H1 (cell line): ENCODE data around the gene DMBX1. TPM values are rescaled to one million over a fixed set of nuclear protein-coding genes. Genes with fewer than 3 reads are reported as not detected.

Experiments used
- CTCF ChIA-PET: fragments of 300-600 bp; sonication (Branson Sonifier 250); formaldehyde crosslinking; loops from one replicate; lab custom pipeline; 2021; ENCODE audit not compliant: partially characterized antibody; lab: Charles Lee
- POLR2A ChIA-PET: fragments of 300-600 bp; sonication (Branson Sonifier 250); formaldehyde crosslinking; loops from one replicate; lab custom pipeline; 2021; ENCODE audit warnings: inconsistent platforms; ENCODE audit not compliant: partially characterized antibody; lab: Charles Lee
- DNase-seq, 2 experiments: peaks; one replicate each; pipeline versions ENCODE4 v3.0.0 to v3.0.0-alpha.2; 2010 to 2022; ENCODE audit warnings: low spot score in 2 of 2, low read depth in 1 of 2, mixed read lengths in 1 of 2
- FAIRE-seq: peaks from 2 replicates; lab custom pipeline; 2011; peaks lifted over from hg19 to GRCh38; lab: Jason Lieb, UNC
- H2AFZ ChIP-seq: 2 replicates; pipeline ENCODE4 v1.8.1; 2012; ENCODE audit warnings: low read length, inconsistent platforms
- H2AK5ac ChIP-seq: 2 replicates; pipeline ENCODE4 v1.6.1; 2013; ENCODE audit warnings: low read depth, low read length
- H2BK120ac ChIP-seq: replicated peaks from 2 replicates; pipeline ENCODE3; 2013; ENCODE audit warnings: low read depth, low read length, inconsistent platforms
- H2BK12ac ChIP-seq: 2 replicates; pipeline ENCODE4 v1.6.1; 2013; ENCODE audit warnings: low read depth, low read length
- H2BK15ac ChIP-seq: 2 replicates; pipeline ENCODE4 v1.6.1; 2013; ENCODE audit warnings: low read length
- H2BK20ac ChIP-seq: 2 replicates; pipeline ENCODE4 v1.6.1; 2013; ENCODE audit warnings: low read length
- H2BK5ac ChIP-seq: 2 replicates; pipeline ENCODE4 v1.6.1; 2013; ENCODE audit warnings: low read depth, low read length
- H3K14ac ChIP-seq: 2 replicates; pipeline ENCODE4 v1.6.1; 2013; ENCODE audit warnings: inconsistent platforms; ENCODE audit not compliant: insufficient read length
- H3K18ac ChIP-seq: 2 replicates; pipeline ENCODE4 v1.6.1; 2013; ENCODE audit warnings: low read length; ENCODE audit errors: extremely low read depth
- H3K23ac ChIP-seq: 2 replicates; pipeline ENCODE4 v1.6.1; 2013; ENCODE audit warnings: inconsistent platforms; ENCODE audit not compliant: insufficient read length
- H3K23me2 ChIP-seq: 2 replicates; pipeline ENCODE4 v1.6.1; 2013; ENCODE audit warnings: low read depth, low read length
- H3K27ac ChIP-seq: 2 replicates; pipeline ENCODE4 v1.6.1; 2011; ENCODE audit warnings: low read depth, low read length, inconsistent platforms
- H3K27me3 ChIP-seq, 4 experiments: replicated peaks in 1 of 4; 1 replicate in 1 of 4; 2 replicates in 3 of 4; pipeline versions ENCODE4 v1.6.1 to v1.8.1; 2011 to 2013; ENCODE audit warnings: low read length in 3 of 4, mild to moderate bottlenecking in 3 of 4, inconsistent platforms in 2 of 4, mixed read lengths in 2 of 4, moderate library complexity in 1 of 4; ENCODE audit not compliant: control insufficient read depth in 3 of 4, insufficient read depth in 3 of 4; ENCODE audit errors: extremely low read depth in 1 of 4
- H3K36me3 ChIP-seq, 4 experiments: 2 replicates each; pipeline versions ENCODE4 v1.6.1 to v1.8.1; 2011 to 2013; ENCODE audit warnings: mild to moderate bottlenecking in 4 of 4, low read length in 3 of 4, moderate library complexity in 2 of 4, control low read depth in 1 of 4, inconsistent platforms in 1 of 4; ENCODE audit not compliant: insufficient read depth in 4 of 4, control insufficient read depth in 2 of 4
- H3K4ac ChIP-seq: replicated peaks from 2 replicates; pipeline ENCODE3; 2013; ENCODE audit warnings: low read length, low read depth, mixed read lengths, inconsistent platforms; ENCODE audit not compliant: insufficient read length
- H3K4me1 ChIP-seq, 4 experiments: replicated peaks in 1 of 4; 1 replicate in 1 of 4; 2 replicates in 3 of 4; pipeline versions ENCODE4 v1.6.1 to v1.8.1; 2011 to 2013; ENCODE audit warnings: low read length in 3 of 4, inconsistent platforms in 2 of 4, mixed read lengths in 1 of 4; ENCODE audit not compliant: insufficient read depth in 4 of 4, control insufficient read depth in 3 of 4
- H3K4me2 ChIP-seq, 2 experiments: 2 replicates each; pipeline versions ENCODE4 v1.6.1 to v1.8.1; 2011 to 2013; ENCODE audit warnings: low read depth in 2 of 2, low read length in 2 of 2, control low read depth in 1 of 2, inconsistent platforms in 1 of 2, mild to moderate bottlenecking in 1 of 2; ENCODE audit not compliant: insufficient read depth in 1 of 2
- H3K4me3 ChIP-seq, 4 experiments: fragments of 200-600, 300-600 bp in 1 of 4; sonication (generic), shearing (Covaris generic), sonication (Bioruptor Twin) in 1 of 4; 2 replicates each; pipeline versions ENCODE4 v1.5.1 to v1.8.1; 2011 to 2016; ENCODE audit warnings: low read length in 4 of 4, low read depth in 3 of 4, control low read depth in 2 of 4, inconsistent platforms in 2 of 4, mild to moderate bottlenecking in 2 of 4, mixed read lengths in 1 of 4, moderate library complexity in 1 of 4; ENCODE audit not compliant: insufficient read depth in 2 of 4; ENCODE audit errors: extremely low read depth in 1 of 4
- H3K56ac ChIP-seq: replicated peaks from 2 replicates; pipeline ENCODE3; 2013; ENCODE audit warnings: low read depth, mild to moderate bottlenecking, mixed read lengths, low read length, inconsistent platforms; ENCODE audit not compliant: insufficient read length
- H3K79me1 ChIP-seq: 2 replicates; pipeline ENCODE4 v1.6.1; 2013; ENCODE audit warnings: low read depth, low read length, control low read depth
- H3K79me2 ChIP-seq, 2 experiments: 2 replicates each; pipeline versions ENCODE4 v1.6.1 to v1.8.1; 2012 to 2013; ENCODE audit warnings: low read length in 2 of 2, mild to moderate bottlenecking in 2 of 2, inconsistent platforms in 1 of 2; ENCODE audit not compliant: insufficient read depth in 2 of 2, control insufficient read depth in 1 of 2
- H3K9ac ChIP-seq, 4 experiments: replicated peaks in 1 of 4; 1 replicate in 1 of 4; 2 replicates in 3 of 4; pipeline versions ENCODE4 v1.6.1 to v1.8.1; 2011 to 2013; ENCODE audit warnings: low read depth in 3 of 4, low read length in 3 of 4, control low read depth in 2 of 4, mild to moderate bottlenecking in 2 of 4, moderate library complexity in 2 of 4, inconsistent platforms in 1 of 4; ENCODE audit errors: extremely low read depth in 1 of 4
- H3K9me3 ChIP-seq, 2 experiments: 2 replicates each; pipeline versions ENCODE4 v1.6.1 to v1.8.1; 2012 to 2013; ENCODE audit warnings: mild to moderate bottlenecking in 2 of 2, moderate library complexity in 2 of 2, control low read depth in 1 of 2, inconsistent platforms in 1 of 2, low read depth in 1 of 2, low read length in 1 of 2, mixed read lengths in 1 of 2; ENCODE audit not compliant: insufficient read depth in 2 of 2
- H4K20me1 ChIP-seq, 2 experiments: replicated peaks in 1 of 2; 2 replicates each; pipeline versions ENCODE3 to v1.8.1; 2011 to 2013; ENCODE audit warnings: inconsistent platforms in 2 of 2, low read length in 2 of 2, mild to moderate bottlenecking in 1 of 2; ENCODE audit not compliant: insufficient read depth in 2 of 2, control insufficient read depth in 1 of 2
- H4K5ac ChIP-seq: 2 replicates; pipeline ENCODE4 v1.6.1; 2013; ENCODE audit warnings: low read length, low read depth, mixed read lengths, inconsistent platforms; ENCODE audit not compliant: insufficient read length
- H4K8ac ChIP-seq: 2 replicates; pipeline ENCODE4 v1.8.0; 2013; ENCODE audit warnings: mild to moderate bottlenecking, moderate library complexity, low read length, inconsistent platforms; ENCODE audit not compliant: insufficient read depth; ENCODE audit errors: extremely low read depth
- H4K91ac ChIP-seq: replicated peaks from 2 replicates; pipeline ENCODE3; 2013; ENCODE audit warnings: low read length, mixed read lengths, inconsistent platforms; ENCODE audit not compliant: insufficient read length
- SIX5 ChIP-seq: IDR thresholded peaks from 2 replicates; pipeline ENCODE4 v1.6.1; 2011; ENCODE audit warnings: mild to moderate bottlenecking, low read depth, low read length
- TCF12 ChIP-seq: IDR thresholded peaks from 2 replicates; pipeline ENCODE4 v1.6.1; 2011; ENCODE audit warnings: low read depth, mild to moderate bottlenecking, low read length
- WGBS, 2 experiments: shearing (Covaris generic) in 1 of 2; methylation state at CpG; one replicate each; pipeline versions ENCODE4 v1.1.6 to v1.1.7; 2013 to 2015; ENCODE audit warnings: low lambda C conversion rate in 2 of 2, mixed read lengths in 2 of 2, inconsistent platforms in 1 of 2, low coverage in 1 of 2, missing lambda C conversion rate in 1 of 2; ENCODE audit not compliant: insufficient replicate concordance in 2 of 2, insufficient coverage in 1 of 2, insufficient read length in 1 of 2; ENCODE audit errors: extremely low coverage in 1 of 2, missing lambda C conversion rate in 1 of 2; 5-methylcytosine and 5-hydroxymethylcytosine counted together
- polyA plus RNA-seq, 7 experiments: library from polyadenylated mRNA; depleted of rRNA in 3 of 7; stranded (reverse) in 5 of 7; unstranded in 2 of 7; fragments of >200 nt in 5 of 7; fragments of 200-250 nt in 2 of 7; gene quantifications; 1 replicate in 5 of 7; 2 replicates in 1 of 7; 4 replicates in 1 of 7; pipeline versions ENCODE4 v1.2.1 to v1.2.3, GENCODE V29; 2011 to 2013; ENCODE audit warnings: missing spikeins in 2 of 7, mixed read lengths in 2 of 7
- total RNA-seq: library from RNA; stranded (reverse); fragmentation: NEBNext Ultra II Directional; extraction: Animal tissue kit (Norgen Biotek cat#: 25700); gene quantifications from 2 replicates; pipeline ENCODE4 v1.2.1, GENCODE V29; 2021
- TF ChIP-seq, protein P1 (sequence below): IDR thresholded peaks from 2 replicates; pipeline ENCODE4 v1.6.1; 2012; ENCODE audit warnings: low read length, inconsistent platforms

DMBX1 gene
- total and polyA plus RNA-seq, 2 of the 8 experiments (the other 6 are each of a cell fraction or from before 2014, with no cell fraction given): 0.23 to 0.30 TPM

DNA sequence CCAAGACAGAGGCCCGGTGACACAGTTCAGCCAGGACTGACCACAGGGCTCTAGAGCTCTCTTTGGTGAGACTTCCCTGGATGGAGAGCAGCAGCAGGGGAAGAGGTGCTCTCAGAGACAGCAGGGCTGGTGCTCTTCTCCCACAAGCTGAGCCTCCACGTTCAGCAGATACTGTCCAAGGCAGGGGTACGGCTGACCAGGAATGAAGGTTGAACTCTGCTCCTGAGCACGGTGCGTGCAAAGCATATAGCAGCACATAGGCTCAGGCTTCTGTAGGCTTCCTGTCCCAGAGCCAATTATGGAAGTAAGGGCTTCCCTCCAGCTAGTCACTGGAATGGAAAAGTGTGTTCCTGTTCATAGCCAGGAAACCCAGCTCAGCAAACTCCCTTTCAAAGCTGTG is 23.9 kb downstream of the DMBX1 start:
- Histone ChIP-seq H3K27ac (no peak overlapping the region), H4K91ac (no peak overlapping the region), H3K4ac (no peak overlapping the region), H3K79me1 (no peaks in the 10 kb centered on the region), H3K9me3 (no peaks in the 10 kb centered on the region), H4K20me1 (peaks cover 0 to 2% of the 10 kb centered on the region in 2 experiments), H3K23ac (no peak overlapping the region), H3K14ac (no peak overlapping the region), H3K4me3 (no peak overlapping the region), H2BK120ac (no peak overlapping the region), H4K5ac (no peak overlapping the region), H2AK5ac (no peak overlapping the region; the same call in 1 of the 2 replicates), H3K9ac (no peak overlapping the region), H3K23me2 (no peaks in the 10 kb centered on the region), H3K36me3 (no peaks in the 10 kb centered on the region), H2BK20ac (no peak overlapping the region), H3K56ac (no peak overlapping the region), H2BK15ac (0 out of 2 replicates have a peak overlapping the region, but pooled peaks have one; percentile 12), H3K27me3 (peaks cover 0 to 23% (median 6%) of the 10 kb centered on the region in 4 experiments; a peak in 3 of 7 replicates), H3K79me2 (no peaks in the 10 kb centered on the region), H3K4me2 (no peak overlapping the region), H3K18ac (no peak overlapping the region), H2BK12ac (peak overlapping the region; percentile 71; the same call in 1 of the 2 replicates), H2BK5ac (no peak overlapping the region), H2AFZ (no peak overlapping the region), H4K8ac (no peak overlapping the region), H3K4me1 (peaks cover 14 to 35% (median 23%) of the 10 kb centered on the region in 4 experiments)
- POLR2A ChIA-PET: interaction anchor here (1.2 kb wide), 1 partner anchor 28 kb away, joined by 3 read pairs; no protein-coding TSS in a partner anchor
- FAIRE-seq: no peak
- CTCF ChIA-PET: interaction anchor here (1.0 to 18.9 kb wide), 8 partner anchors 9 to 66 kb away, joined by 3 to 287 read pairs (median 7); partner anchors contain the start of gene DMBX1
- DNase-seq: no peak
- TF ChIP-seq TCF12 (no peak), SIX5 (no peak)
- TF ChIP-seq, protein P1, sequence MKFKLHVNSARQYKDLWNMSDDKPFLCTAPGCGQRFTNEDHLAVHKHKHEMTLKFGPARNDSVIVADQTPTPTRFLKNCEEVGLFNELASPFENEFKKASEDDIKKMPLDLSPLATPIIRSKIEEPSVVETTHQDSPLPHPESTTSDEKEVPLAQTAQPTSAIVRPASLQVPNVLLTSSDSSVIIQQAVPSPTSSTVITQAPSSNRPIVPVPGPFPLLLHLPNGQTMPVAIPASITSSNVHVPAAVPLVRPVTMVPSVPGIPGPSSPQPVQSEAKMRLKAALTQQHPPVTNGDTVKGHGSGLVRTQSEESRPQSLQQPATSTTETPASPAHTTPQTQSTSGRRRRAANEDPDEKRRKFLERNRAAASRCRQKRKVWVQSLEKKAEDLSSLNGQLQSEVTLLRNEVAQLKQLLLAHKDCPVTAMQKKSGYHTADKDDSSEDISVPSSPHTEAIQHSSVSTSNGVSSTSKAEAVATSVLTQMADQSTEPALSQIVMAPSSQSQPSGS: no peak
- WGBS, 2 experiments: 87% methylated on average over 5 of the region's 5 CpGs; no CpG with 5 or more reads in 1 of the 2 experiments
